GM12875 (cell line): ENCODE measurements around the gene MBNL1.
"Not testable (repeated sequence)": the region's sequence is repeated elsewhere in the genome, so short reads cannot be mapped to it uniquely, and the experiment has no call there.

Experiments
- H3K4me3 ChIP-seq: one replicate; pipeline ENCODE4 v1.5.1; 2011; ENCODE audit warnings: low read depth, low read length, control low read depth
- CTCF ChIP-seq: IDR thresholded peaks from 2 replicates; pipeline ENCODE4 v1.5.1; 2011; ENCODE audit warnings: low read depth, mild to moderate bottlenecking, control low read depth, inconsistent platforms, low read length, moderate library complexity, borderline replicate concordance; ENCODE audit not compliant: insufficient read depth

Gene MBNL1

GRCh38 chr3:152428577-152428976 lies 159.8 kb downstream of the MBNL1 start:
- no peak for TF ChIP-seq CTCF
- H3K4me3 ChIP-seq: no peak overlapping the region

GRCh38 chr3:152430223-152431002 lies 161.7 kb downstream of the MBNL1 start:
- no peak for TF ChIP-seq CTCF
- H3K4me3 ChIP-seq: no peak overlapping the region

GRCh38 chr3:152434142-152434541 lies 165.4 kb downstream of the MBNL1 start:
- H3K4me3 ChIP-seq: no peak overlapping the region
- TF ChIP-seq CTCF: no peak

GRCh38 chr3:152435210-152435609 lies 166.5 kb downstream of the MBNL1 start:
- H3K4me3 ChIP-seq: not testable (repeated sequence)

- no peak for TF ChIP-seq CTCF
- no peak overlapping the region for H3K4me3 ChIP-seq
Measured at GRCh38 chr3:152436707-152437590, 168.2 kb downstream of the MBNL1 start.

GRCh38 chr3:152438181-152438580 lies 169.5 kb downstream of the MBNL1 start:
- TF ChIP-seq CTCF: no peak
- H3K4me3 ChIP-seq: no peak overlapping the region

GRCh38 chr3:152438706-152439105 lies 170.0 kb downstream of the MBNL1 start:
- TF ChIP-seq CTCF: no peak
- no peak overlapping the region for H3K4me3 ChIP-seq

GRCh38 chr3:152440243-152440642 lies 171.5 kb downstream of the MBNL1 start:
- H3K4me3 ChIP-seq: not testable (repeated sequence)
